Measurements from ENCODE around the gene NR6A1. TPM values are rescaled to one million over a fixed set of nuclear protein-coding genes. Genes with fewer than 3 reads are reported as not detected.

NR6A1 gene
- total and polyA plus RNA-seq, 2 experiments from 2014 or later = 44.2 to 139 TPM

DNA sequence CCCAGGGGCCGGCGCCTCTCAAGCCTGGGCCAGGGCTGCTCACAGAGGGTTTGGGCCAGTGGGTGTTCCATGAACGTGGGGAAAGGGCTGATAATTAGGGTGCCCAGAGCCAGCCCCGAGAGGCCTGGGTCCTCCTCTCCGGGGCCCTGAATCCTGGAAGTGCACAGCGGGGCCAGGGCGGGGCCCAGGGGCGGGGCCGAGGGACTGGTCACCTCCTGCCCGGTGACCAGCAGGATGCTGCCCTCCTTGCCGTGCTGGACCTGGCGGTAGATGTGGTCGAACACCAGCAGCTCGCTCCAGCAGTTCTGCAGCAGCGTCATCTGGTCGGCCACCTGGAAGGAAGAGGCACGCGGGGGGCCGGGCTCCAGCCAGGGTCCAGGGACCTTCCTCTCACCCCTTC lies 278.3 kb downstream of the NR6A1 start (continued):
- no peak for TF ChIP-seq CREB1 (CRISPR knock-in tag; IDR thresholded peaks at IDR 0.05; ENCODE audit: low read depth)
- TF ChIP-seq, protein P1, sequence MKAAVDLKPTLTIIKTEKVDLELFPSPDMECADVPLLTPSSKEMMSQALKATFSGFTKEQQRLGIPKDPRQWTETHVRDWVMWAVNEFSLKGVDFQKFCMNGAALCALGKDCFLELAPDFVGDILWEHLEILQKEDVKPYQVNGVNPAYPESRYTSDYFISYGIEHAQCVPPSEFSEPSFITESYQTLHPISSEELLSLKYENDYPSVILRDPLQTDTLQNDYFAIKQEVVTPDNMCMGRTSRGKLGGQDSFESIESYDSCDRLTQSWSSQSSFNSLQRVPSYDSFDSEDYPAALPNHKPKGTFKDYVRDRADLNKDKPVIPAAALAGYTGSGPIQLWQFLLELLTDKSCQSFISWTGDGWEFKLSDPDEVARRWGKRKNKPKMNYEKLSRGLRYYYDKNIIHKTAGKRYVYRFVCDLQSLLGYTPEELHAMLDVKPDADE (IDR thresholded peaks at IDR 0.05) = no peak

DNA sequence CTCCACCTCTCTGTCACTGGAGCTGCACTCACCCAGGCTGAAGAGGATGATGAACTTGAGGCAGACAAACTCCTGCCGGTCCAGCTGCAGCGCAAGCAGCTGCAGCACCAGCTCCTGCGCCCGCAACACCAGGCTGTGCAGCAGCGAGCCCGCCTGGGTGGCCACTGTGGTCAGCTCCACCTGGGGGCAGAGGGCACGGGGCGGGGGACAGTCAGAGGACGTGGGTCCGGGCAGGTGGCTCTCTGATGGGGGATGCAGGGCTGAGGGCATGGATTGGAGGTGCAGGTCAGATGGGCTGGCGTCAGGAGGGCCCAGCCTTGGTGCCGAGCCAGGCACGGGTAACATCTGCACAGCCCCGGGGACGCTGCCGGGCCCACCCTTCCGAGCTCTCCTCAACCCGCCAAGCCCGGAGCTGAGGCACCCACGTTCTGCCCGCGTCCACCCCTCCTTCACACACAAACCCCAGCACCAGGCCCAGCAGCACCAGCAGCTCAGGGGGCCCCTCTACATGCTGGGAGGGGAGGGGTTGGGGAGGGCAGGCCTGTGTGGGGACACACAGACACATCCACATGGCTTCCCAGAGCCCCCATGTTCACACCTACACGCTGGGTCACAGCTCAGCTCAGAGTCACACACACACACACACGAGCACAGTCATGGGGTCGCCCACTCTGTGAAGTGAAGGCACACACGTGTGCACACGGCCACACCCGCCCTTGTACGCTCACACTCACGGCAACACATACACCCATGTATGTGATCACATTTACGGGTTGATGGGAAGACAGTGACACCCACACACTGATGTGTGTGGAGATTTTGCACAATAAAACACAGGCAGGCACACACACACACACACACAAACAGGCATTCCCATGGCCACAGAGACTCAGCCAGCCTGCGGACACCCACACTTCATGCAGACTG lies 279.8 kb downstream of the NR6A1 start:
- ATAC-seq (no peak), DNase-seq (ENCODE audit: low spot score) (no peak)
- no peak overlapping the region for H3K4me2 ChIP-seq
- H3F3A ChIP-seq (replicated peaks; ENCODE audit: low read depth) = 0 out of 2 replicates have a peak, but pooled peaks cover 3% of the 10 kb centered on the region
- no peak for TF ChIP-seq EZH2 (IDR thresholded peaks at IDR 0.05; ENCODE audit: low read depth, unreplicated experiment)
- TF ChIP-seq, protein P2, sequence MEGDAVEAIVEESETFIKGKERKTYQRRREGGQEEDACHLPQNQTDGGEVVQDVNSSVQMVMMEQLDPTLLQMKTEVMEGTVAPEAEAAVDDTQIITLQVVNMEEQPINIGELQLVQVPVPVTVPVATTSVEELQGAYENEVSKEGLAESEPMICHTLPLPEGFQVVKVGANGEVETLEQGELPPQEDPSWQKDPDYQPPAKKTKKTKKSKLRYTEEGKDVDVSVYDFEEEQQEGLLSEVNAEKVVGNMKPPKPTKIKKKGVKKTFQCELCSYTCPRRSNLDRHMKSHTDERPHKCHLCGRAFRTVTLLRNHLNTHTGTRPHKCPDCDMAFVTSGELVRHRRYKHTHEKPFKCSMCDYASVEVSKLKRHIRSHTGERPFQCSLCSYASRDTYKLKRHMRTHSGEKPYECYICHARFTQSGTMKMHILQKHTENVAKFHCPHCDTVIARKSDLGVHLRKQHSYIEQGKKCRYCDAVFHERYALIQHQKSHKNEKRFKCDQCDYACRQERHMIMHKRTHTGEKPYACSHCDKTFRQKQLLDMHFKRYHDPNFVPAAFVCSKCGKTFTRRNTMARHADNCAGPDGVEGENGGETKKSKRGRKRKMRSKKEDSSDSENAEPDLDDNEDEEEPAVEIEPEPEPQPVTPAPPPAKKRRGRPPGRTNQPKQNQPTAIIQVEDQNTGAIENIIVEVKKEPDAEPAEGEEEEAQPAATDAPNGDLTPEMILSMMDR (conservative IDR thresholded peaks at IDR 0.05; ENCODE audit: low read depth in 2 of 2) = no peak
- no peak for TF ChIP-seq ZNF331 (CRISPR knock-in tag; IDR thresholded peaks at IDR 0.05; ENCODE audit: low read depth)
- TF ChIP-seq, protein P1 (IDR thresholded peaks at IDR 0.05) = no peak
- no peak for TF ChIP-seq CREB1 (CRISPR knock-in tag; IDR thresholded peaks at IDR 0.05; ENCODE audit: low read depth)
- TF ChIP-seq, protein P3, sequence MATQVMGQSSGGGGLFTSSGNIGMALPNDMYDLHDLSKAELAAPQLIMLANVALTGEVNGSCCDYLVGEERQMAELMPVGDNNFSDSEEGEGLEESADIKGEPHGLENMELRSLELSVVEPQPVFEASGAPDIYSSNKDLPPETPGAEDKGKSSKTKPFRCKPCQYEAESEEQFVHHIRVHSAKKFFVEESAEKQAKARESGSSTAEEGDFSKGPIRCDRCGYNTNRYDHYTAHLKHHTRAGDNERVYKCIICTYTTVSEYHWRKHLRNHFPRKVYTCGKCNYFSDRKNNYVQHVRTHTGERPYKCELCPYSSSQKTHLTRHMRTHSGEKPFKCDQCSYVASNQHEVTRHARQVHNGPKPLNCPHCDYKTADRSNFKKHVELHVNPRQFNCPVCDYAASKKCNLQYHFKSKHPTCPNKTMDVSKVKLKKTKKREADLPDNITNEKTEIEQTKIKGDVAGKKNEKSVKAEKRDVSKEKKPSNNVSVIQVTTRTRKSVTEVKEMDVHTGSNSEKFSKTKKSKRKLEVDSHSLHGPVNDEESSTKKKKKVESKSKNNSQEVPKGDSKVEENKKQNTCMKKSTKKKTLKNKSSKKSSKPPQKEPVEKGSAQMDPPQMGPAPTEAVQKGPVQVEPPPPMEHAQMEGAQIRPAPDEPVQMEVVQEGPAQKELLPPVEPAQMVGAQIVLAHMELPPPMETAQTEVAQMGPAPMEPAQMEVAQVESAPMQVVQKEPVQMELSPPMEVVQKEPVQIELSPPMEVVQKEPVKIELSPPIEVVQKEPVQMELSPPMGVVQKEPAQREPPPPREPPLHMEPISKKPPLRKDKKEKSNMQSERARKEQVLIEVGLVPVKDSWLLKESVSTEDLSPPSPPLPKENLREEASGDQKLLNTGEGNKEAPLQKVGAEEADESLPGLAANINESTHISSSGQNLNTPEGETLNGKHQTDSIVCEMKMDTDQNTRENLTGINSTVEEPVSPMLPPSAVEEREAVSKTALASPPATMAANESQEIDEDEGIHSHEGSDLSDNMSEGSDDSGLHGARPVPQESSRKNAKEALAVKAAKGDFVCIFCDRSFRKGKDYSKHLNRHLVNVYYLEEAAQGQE (IDR thresholded peaks at IDR 0.05; ENCODE audit: unreplicated experiment) = no peak
- TF ChIP-seq STAT1 (IDR thresholded peaks at IDR 0.05; ENCODE audit: unreplicated experiment) = no peak
- no peak for TF ChIP-seq EZH2phosphoT487 (IDR thresholded peaks at IDR 0.05; ENCODE audit: unreplicated experiment)
- Mint-ChIP-seq H3K9me3 (no peaks in the 10 kb centered on the region), H3K27ac (no peak overlapping the region), H3K4me3 (no peak overlapping the region), H3K36me3 (ENCODE audit: low read depth) (no peaks in the 10 kb centered on the region), H3K27me3 (ENCODE audit: insufficient read depth, low read depth, poor library complexity) (peaks cover 14% of the 10 kb centered on the region), H3K4me1 (peaks cover 18% of the 10 kb centered on the region)
- peaks cover 10% of the 10 kb centered on the region; the same call in 1 of the 2 replicates for H3K4me1 ChIP-seq (ENCODE audit: insufficient read depth)
- no peak overlapping the region for H3K27ac ChIP-seq (ENCODE audit: low read depth)
- no peaks in the 10 kb centered on the region for H3K9me2 ChIP-seq (ENCODE audit: insufficient read depth)
- H3K27me3 ChIP-seq (ENCODE audit: insufficient read depth) = peaks cover 9% of the 10 kb centered on the region
- no peaks in the 10 kb centered on the region for H3K36me3 ChIP-seq (ENCODE audit: insufficient read depth)
- no peak overlapping the region for H2AFZ ChIP-seq
- H4K20me1 ChIP-seq (replicated peaks; ENCODE audit: insufficient read depth) = no peaks in the 10 kb centered on the region
- H3K79me2 ChIP-seq (replicated peaks; ENCODE audit: insufficient read depth) = no peaks in the 10 kb centered on the region
- H3K4me3 ChIP-seq = no peak overlapping the region
